ENCODE data around the gene PDE11A. TPM values are rescaled to one million over a fixed set of nuclear protein-coding genes. Genes with fewer than 3 reads are reported as not detected.
"Not testable (repeated sequence)": the region's sequence is repeated elsewhere in the genome, so short reads cannot be mapped to it uniquely, and the experiment has no call there.

PDE11A gene
- total and polyA plus RNA-seq, 2 donors from 2014 or later: 0.58 to 0.82 TPM

GRCh38 chr2:177852389-177852788, 220.2 kb downstream of the PDE11A start:
- Histone ChIP-seq H3K9ac (ENCODE audit: low read length in 3 of 3) (no peak overlapping the region), H3K4me1 (ENCODE audit: control insufficient read depth in 2 of 3, insufficient read depth in 2 of 3, low read depth in 1 of 3, low read length in 3 of 3) (no peaks in the 10 kb centered on the region), H3K36me3 (ENCODE audit: control insufficient read depth in 2 of 3, insufficient read depth in 3 of 3, low read length in 3 of 3) (no peaks in the 10 kb centered on the region), H3K27me3 (ENCODE audit: control insufficient read depth, insufficient read depth, low read length) (no peaks in the 10 kb centered on the region), H3K9me3 (ENCODE audit: control insufficient read depth in 2 of 3, insufficient read depth in 1 of 3, low read length in 3 of 3) (peaks cover 0 to 1% (median under 1%) of the 10 kb centered on the region in 3 donors), H3K27ac (ENCODE audit: low read depth in 2 of 2, low read length in 2 of 2) (no peak overlapping the region), H3K4me3 (ENCODE audit: low read length in 3 of 3) (no peak overlapping the region)
- DNase-seq (no peak), FAIRE-seq (no peak)
- no peak for TF ChIP-seq CTCF (IDR thresholded peaks at IDR 0.05; ENCODE audit: borderline replicate concordance, extremely low read depth, insufficient read depth)
- intact Hi-C loops (cut with DNase I): no loop called here

- DNase-seq (peak in 1 of 5 donors; percentile 10), FAIRE-seq (no peak)
- Histone ChIP-seq H3K4me1 (ENCODE audit: control insufficient read depth in 2 of 3, insufficient read depth in 2 of 3, low read depth in 1 of 3, low read length in 3 of 3) (no peaks in the 10 kb centered on the region), H3K27ac (ENCODE audit: low read depth in 2 of 2, low read length in 2 of 2) (no peak overlapping the region), H3K4me3 (ENCODE audit: low read length in 3 of 3) (no peak overlapping the region), H3K9me3 (ENCODE audit: control insufficient read depth in 2 of 3, insufficient read depth in 1 of 3, low read length in 3 of 3) (no peaks in the 10 kb centered on the region), H3K27me3 (ENCODE audit: control insufficient read depth, insufficient read depth, low read length) (no peaks in the 10 kb centered on the region), H3K9ac (ENCODE audit: low read length in 3 of 3) (no peak overlapping the region), H3K36me3 (ENCODE audit: control insufficient read depth in 2 of 3, insufficient read depth in 3 of 3, low read length in 3 of 3) (no peaks in the 10 kb centered on the region)
- TF ChIP-seq CTCF (IDR thresholded peaks at IDR 0.05; ENCODE audit: borderline replicate concordance, extremely low read depth, insufficient read depth): no peak
- intact Hi-C loops (cut with DNase I): no loop called here
These were observed 229.4 kb downstream of the PDE11A start for GRCh38 chr2:177843188-177843587.

DNA sequence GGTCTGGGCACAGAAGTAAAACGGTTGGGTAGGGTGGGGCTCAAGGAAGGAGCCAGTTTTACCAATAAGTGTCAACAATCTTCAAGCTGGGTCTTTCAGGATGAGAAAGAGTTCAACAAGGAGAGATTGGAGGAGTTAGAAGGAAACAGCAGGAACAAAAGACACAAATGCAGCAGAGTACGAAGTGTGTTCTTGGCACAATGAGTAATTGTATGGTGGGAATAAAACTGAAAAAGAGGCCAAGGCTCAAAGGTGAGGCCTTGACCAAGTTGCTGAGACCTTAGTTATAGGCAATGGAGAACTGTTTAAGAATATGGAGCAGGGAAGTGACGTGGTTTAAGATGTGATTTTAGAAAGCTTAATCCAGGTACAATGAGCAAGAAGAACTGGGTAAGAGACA, 230.3 kb downstream of the PDE11A start:
- DNase-seq (no peak), FAIRE-seq (no peak)
- no peaks in the 10 kb centered on the region for H3K36me3 ChIP-seq (ENCODE audit: control insufficient read depth in 2 of 3, insufficient read depth in 3 of 3, low read length in 3 of 3)
- intact Hi-C loops (cut with DNase I): no loop called here
- H3K4me3 ChIP-seq (ENCODE audit: low read length in 3 of 3): no peak overlapping the region
- no peaks in the 10 kb centered on the region for H3K4me1 ChIP-seq (ENCODE audit: control insufficient read depth in 2 of 3, insufficient read depth in 2 of 3, low read depth in 1 of 3, low read length in 3 of 3)
- no peak overlapping the region for H3K27ac ChIP-seq (ENCODE audit: low read depth in 2 of 2, low read length in 2 of 2)
- no peaks in the 10 kb centered on the region for H3K27me3 ChIP-seq (ENCODE audit: control insufficient read depth, insufficient read depth, low read length)
- H3K9ac ChIP-seq (ENCODE audit: low read length in 3 of 3): no peak overlapping the region
- H3K9me3 ChIP-seq (ENCODE audit: control insufficient read depth in 2 of 3, insufficient read depth in 1 of 3, low read length in 3 of 3): no peaks in the 10 kb centered on the region
- TF ChIP-seq CTCF (IDR thresholded peaks at IDR 0.05; ENCODE audit: borderline replicate concordance, extremely low read depth, insufficient read depth): no peak

DNA sequence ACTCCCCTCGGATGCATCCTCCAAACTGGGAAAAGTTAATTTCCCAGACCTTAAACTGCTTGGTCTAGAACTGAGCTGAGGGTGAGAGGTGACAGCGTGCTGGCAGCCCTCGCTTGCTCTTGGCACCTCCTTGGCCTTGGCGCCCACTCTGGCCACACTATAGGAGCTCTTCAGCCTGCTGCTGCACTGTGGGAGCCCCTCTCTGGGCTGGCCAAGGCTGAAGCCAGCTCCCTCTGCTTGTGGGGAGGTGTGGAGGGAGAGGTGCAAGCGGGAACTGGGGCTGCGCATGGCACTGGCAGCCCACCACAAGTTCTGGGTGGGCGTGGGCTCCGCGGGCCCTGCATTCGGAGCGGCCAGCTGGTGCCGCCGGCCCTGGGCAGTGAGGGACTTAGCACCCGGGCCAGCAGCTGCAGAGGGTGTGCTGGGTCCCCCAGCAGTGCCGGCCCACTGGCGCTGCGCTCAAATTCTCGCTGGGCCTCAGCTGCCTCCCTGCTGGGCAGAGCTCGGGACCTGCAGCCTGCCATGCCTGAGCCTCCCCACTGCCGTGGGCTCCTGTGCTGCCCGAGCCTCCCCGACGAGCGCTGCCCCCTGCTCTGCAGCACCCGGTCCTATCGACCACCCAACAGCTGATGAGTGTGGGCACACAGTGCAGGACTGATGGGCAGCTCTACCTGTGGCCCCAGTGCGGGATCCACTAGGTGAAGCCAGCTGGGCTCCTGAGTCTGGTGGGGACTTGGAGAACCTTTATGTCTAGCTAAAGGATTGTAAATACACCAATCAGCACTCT, 237.0 kb downstream of the PDE11A start:
- not testable (repeated sequence) for H3K9ac ChIP-seq (ENCODE audit: low read length in 3 of 3); H3K27me3 ChIP-seq (ENCODE audit: control insufficient read depth, insufficient read depth, low read length)

More for the DNA sequence above, 237.0 kb downstream of the PDE11A start:
- intact Hi-C loops (cut with DNase I); H3K4me1 ChIP-seq (ENCODE audit: control insufficient read depth in 2 of 3, insufficient read depth in 2 of 3, low read depth in 1 of 3, low read length in 3 of 3); H3K9me3 ChIP-seq (ENCODE audit: control insufficient read depth in 2 of 3, insufficient read depth in 1 of 3, low read length in 3 of 3); H3K36me3 ChIP-seq (ENCODE audit: control insufficient read depth in 2 of 3, insufficient read depth in 3 of 3, low read length in 3 of 3); H3K4me3 ChIP-seq (ENCODE audit: low read length in 3 of 3); H3K27ac ChIP-seq (ENCODE audit: low read depth in 2 of 2, low read length in 2 of 2); FAIRE-seq: not testable (repeated sequence)
- peak in 1 of 5 donors; percentile 46 for DNase-seq

Measured in kidney (tissue), 14 donors.